ENCODE results near the gene TNNI3. TPM values are rescaled to one million over a fixed set of nuclear protein-coding genes. Genes with fewer than 3 reads are reported as not detected.
"Not testable (repeated sequence)": the region's sequence is repeated elsewhere in the genome, so short reads cannot be mapped to it uniquely, and the experiment has no call there.

The TNNI3 gene
- total and polyA plus RNA-seq, 2 donors: 0.14 to 0.75 TPM

DNA sequence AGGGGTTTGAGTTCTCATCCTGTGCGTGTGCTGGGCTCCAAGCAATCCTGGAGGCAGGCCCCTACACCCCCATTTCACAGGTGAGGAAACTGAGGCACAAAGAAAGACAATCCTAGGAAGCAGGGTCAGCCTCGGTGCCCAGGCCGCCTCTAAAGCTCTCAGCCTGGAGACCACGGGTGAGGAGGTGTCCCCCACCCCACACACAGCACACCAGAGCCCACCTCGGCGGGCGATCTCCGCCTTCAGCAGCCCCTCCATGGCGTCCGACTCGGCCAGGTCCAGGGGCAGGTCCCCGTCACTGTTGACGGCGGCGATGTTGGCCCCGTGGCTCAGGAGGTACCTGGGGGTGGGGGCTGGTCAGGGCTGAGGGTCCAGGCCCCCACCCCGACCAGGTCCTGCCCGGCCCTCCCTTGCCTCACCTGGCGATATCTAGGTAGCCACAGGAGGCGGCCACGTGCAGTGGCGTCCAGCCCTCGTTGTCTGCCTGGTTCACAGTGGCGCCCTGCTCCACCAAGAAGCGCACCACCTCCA, 45.2 kb downstream of the TNNI3 start:
- no peak overlapping the region for H3K4me3 ChIP-seq (ENCODE audit: low read length in 2 of 2)
- no peaks in the 10 kb centered on the region for H3K27me3 ChIP-seq (ENCODE audit: control insufficient read depth in 2 of 2, insufficient read depth in 1 of 2, low read length in 1 of 2)
- WGBS: 98% methylated on average over 25 of the region's 25 CpGs
- no peak for DNase-seq (ENCODE audit: low read depth in 6 of 9, low spot score in 9 of 9)
- H3K27ac ChIP-seq (ENCODE audit: low read depth in 1 of 2, low read length in 1 of 2): no peak overlapping the region
- peaks cover 9 to 28% of the 10 kb centered on the region in 2 donors for H3K36me3 ChIP-seq (ENCODE audit: control insufficient read depth in 2 of 2, insufficient read depth in 2 of 2, low read length in 1 of 2)
- H3K4me1 ChIP-seq (ENCODE audit: control insufficient read depth in 2 of 2, insufficient read depth in 2 of 2, low read length in 2 of 2): peaks cover 10 to 26% of the 10 kb centered on the region in 2 donors
- H3K9me3 ChIP-seq (ENCODE audit: control insufficient read depth in 2 of 2, insufficient read depth in 1 of 2, low read length in 1 of 2): no peaks in the 10 kb centered on the region

GRCh38 chr19:55111238-55111831, 46.2 kb downstream of the TNNI3 start:
- peaks cover 10 to 22% of the 10 kb centered on the region in 2 donors for H3K4me1 ChIP-seq (ENCODE audit: control insufficient read depth in 2 of 2, insufficient read depth in 2 of 2, low read length in 2 of 2)
- H3K27ac ChIP-seq (ENCODE audit: low read depth in 1 of 2, low read length in 1 of 2): no peak overlapping the region

DNA sequence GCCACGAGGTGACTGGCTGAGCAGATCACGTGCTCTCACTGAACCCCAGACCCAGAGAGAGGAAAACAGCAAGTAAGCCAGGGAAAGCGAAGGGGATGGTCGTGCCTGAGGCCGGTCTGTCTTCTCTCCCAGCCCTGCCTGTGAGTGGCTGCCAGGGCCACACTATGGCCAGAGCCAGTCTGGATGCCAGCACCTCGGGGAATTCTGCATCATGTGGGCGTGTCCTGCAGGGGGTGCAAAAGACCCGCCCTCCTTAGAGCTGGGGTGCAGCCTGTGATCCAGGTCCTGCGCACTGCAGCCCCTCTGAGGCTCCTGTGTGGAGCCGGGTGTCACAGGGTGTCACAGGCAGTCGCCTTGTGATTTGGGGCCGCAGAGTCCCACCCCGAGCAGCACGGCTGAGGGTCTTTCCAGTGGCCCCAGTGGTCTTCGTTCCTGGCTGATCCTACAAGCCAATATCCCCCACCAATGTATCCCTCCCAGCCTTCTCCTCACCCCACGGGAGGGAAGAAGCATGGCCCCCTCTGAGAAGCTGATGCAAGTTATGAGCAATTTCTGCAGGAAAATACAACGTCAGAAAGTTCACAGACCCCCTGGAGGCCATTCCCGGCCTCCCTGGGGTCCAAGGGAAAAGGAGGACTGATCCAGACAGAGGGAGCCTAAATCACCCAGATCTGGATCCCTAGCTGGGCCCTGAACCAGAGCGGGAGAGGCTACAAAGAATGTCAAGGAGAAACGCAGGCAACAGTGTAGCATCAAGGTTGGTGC, 47.8 kb downstream of the TNNI3 start:
- peaks cover 0 to 9% of the 10 kb centered on the region in 2 donors for H3K4me1 ChIP-seq (ENCODE audit: control insufficient read depth in 2 of 2, insufficient read depth in 2 of 2, low read length in 2 of 2)
- no peak overlapping the region for H3K27ac ChIP-seq (ENCODE audit: low read depth in 1 of 2, low read length in 1 of 2)
- 96% methylated on average over 20 of the region's 20 CpGs for whole genome bisulfite sequencing
- H3K27me3 ChIP-seq (ENCODE audit: control insufficient read depth in 2 of 2, insufficient read depth in 1 of 2, low read length in 1 of 2): no peaks in the 10 kb centered on the region
- no peaks in the 10 kb centered on the region for H3K9me3 ChIP-seq (ENCODE audit: control insufficient read depth in 2 of 2, insufficient read depth in 1 of 2, low read length in 1 of 2)
- no peak for DNase-seq (ENCODE audit: low read depth in 6 of 9, low spot score in 9 of 9)
- peaks cover 9 to 39% of the 10 kb centered on the region in 2 donors for H3K36me3 ChIP-seq (ENCODE audit: control insufficient read depth in 2 of 2, insufficient read depth in 2 of 2, low read length in 1 of 2)
- no peak overlapping the region for H3K4me3 ChIP-seq (ENCODE audit: low read length in 2 of 2)

More at GRCh38 chr19:55111238-55111831, 46.2 kb downstream of the TNNI3 start:
- Histone ChIP-seq H3K36me3 (ENCODE audit: control insufficient read depth in 2 of 2, insufficient read depth in 2 of 2, low read length in 1 of 2) (peaks cover 9 to 34% of the 10 kb centered on the region in 2 donors), H3K4me3 (ENCODE audit: low read length in 2 of 2) (no peak overlapping the region), H3K9me3 (ENCODE audit: control insufficient read depth in 2 of 2, insufficient read depth in 1 of 2, low read length in 1 of 2) (no peaks in the 10 kb centered on the region), H3K27me3 (ENCODE audit: control insufficient read depth in 2 of 2, insufficient read depth in 1 of 2, low read length in 1 of 2) (no peaks in the 10 kb centered on the region)
- WGBS: 94% methylated on average over 21 of the region's 21 CpGs
- DNase-seq (ENCODE audit: low read depth in 6 of 9, low spot score in 9 of 9): no peak

DNA sequence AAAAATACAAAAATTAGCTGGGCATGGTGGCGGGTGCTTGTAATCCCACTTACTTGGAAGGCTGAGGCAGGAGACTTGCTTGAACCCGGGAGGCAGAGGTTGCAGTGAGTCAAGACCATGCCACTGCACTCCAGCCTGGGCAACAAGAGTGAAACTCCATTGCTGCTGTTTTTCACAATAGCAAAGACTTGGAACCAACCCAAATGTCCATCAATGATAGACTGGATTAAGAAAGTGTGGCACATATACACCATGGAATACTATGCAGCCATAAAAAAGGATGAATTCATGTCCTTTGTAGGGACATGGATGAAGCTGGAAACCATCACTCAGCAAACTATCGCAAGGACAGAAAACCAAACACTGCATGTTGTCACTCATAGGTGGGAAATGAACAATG, 50.3 kb downstream of the TNNI3 start:
- DNase-seq (ENCODE audit: low read depth in 6 of 9, low spot score in 9 of 9); H3K4me1 ChIP-seq (ENCODE audit: control insufficient read depth in 2 of 2, insufficient read depth in 2 of 2, low read length in 2 of 2); H3K27me3 ChIP-seq (ENCODE audit: control insufficient read depth in 2 of 2, insufficient read depth in 1 of 2, low read length in 1 of 2); H3K27ac ChIP-seq (ENCODE audit: low read depth in 1 of 2, low read length in 1 of 2); H3K4me3 ChIP-seq (ENCODE audit: low read length in 2 of 2); H3K9me3 ChIP-seq (ENCODE audit: control insufficient read depth in 2 of 2, insufficient read depth in 1 of 2, low read length in 1 of 2): not testable (repeated sequence)
- peaks cover 22 to 42% of the 10 kb centered on the region in 2 donors for H3K36me3 ChIP-seq (ENCODE audit: control insufficient read depth in 2 of 2, insufficient read depth in 2 of 2, low read length in 1 of 2)
- WGBS: 98% methylated on average over 3 of the region's 3 CpGs

DNA sequence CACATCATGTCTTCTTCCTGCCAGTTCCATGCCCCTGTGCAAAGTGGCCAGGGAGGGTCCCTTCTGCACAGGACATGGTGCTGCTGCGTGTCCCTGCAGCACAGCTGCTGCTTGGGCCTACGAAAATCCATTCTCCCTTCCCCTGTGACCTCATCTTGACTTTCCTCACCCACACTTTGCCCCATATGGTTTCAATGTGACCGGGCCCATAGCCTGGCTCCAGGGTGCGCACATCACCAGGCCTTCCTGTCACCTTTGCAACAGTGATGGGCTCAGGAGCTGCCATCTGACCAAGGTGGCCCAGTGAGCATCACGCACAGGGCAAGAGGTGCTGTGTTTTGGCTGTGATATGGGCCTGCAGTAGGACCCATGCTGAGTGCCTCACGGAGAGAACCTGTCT, 50.9 kb downstream of the TNNI3 start:
- Histone ChIP-seq H3K36me3 (ENCODE audit: control insufficient read depth in 2 of 2, insufficient read depth in 2 of 2, low read length in 1 of 2) (peaks cover 22 to 39% of the 10 kb centered on the region in 2 donors), H3K27ac (ENCODE audit: low read depth in 1 of 2, low read length in 1 of 2) (no peak overlapping the region), H3K4me1 (ENCODE audit: control insufficient read depth in 2 of 2, insufficient read depth in 2 of 2, low read length in 2 of 2) (no peaks in the 10 kb centered on the region), H3K4me3 (ENCODE audit: low read length in 2 of 2) (no peak overlapping the region), H3K9me3 (ENCODE audit: control insufficient read depth in 2 of 2, insufficient read depth in 1 of 2, low read length in 1 of 2) (peaks cover 2 to 6% of the 10 kb centered on the region in 2 donors), H3K27me3 (ENCODE audit: control insufficient read depth in 2 of 2, insufficient read depth in 1 of 2, low read length in 1 of 2) (no peaks in the 10 kb centered on the region)
- no peak for DNase-seq (ENCODE audit: low read depth in 6 of 9, low spot score in 9 of 9)
- WGBS: 98% methylated on average over 6 of the region's 6 CpGs

DNA sequence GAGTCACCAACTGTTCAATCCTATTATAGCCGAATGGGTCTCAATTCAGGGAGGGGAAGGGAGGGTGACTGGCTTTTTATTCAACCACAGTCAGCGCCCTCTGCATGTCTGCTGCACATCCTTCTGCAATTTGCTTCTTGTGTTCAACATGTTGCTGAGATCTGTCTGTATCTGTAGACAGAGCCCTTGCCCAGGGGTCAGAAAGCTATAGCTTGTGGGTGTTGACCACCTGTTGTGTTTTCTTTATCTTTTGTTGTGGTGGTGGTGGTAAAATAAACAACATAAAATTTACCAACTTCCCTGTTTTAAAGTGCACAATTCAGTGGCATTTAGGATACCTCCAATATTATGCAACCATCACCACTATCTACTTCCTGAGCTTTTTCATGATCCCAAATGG, 52.3 kb downstream of the TNNI3 start:
- H3K9me3 ChIP-seq (ENCODE audit: control insufficient read depth in 2 of 2, insufficient read depth in 1 of 2, low read length in 1 of 2): peaks cover 2 to 6% of the 10 kb centered on the region in 2 donors
- no peaks in the 10 kb centered on the region for H3K4me1 ChIP-seq (ENCODE audit: control insufficient read depth in 2 of 2, insufficient read depth in 2 of 2, low read length in 2 of 2)
- H3K4me3 ChIP-seq (ENCODE audit: low read length in 2 of 2): no peak overlapping the region
- no peaks in the 10 kb centered on the region for H3K27me3 ChIP-seq (ENCODE audit: control insufficient read depth in 2 of 2, insufficient read depth in 1 of 2, low read length in 1 of 2)
- no peak for DNase-seq (ENCODE audit: low read depth in 6 of 9, low spot score in 9 of 9)
- WGBS: 99% methylated on average over 2 of the region's 2 CpGs
- H3K36me3 ChIP-seq (ENCODE audit: control insufficient read depth in 2 of 2, insufficient read depth in 2 of 2, low read length in 1 of 2): peaks cover 25 to 43% of the 10 kb centered on the region in 2 donors
- no peak overlapping the region for H3K27ac ChIP-seq (ENCODE audit: low read depth in 1 of 2, low read length in 1 of 2)

DNA sequence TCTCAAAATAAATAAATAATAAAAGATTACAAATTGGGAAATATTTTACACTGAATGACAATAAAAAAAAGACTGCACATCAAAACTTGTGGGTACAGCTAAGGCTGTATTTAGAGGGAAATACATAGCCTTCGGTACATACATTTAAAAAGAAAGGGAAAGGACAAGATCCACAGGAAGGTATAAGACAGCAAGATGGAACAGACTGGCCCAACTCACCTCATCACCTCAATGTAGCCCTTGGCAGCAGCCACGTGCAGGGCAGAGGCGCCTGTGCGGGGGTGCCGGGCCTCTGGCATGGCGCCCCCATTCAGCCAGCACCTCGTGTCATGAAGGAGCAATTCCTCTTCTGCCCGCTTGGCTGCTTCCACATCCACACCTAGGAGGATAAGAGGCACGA, 54.3 kb downstream of the TNNI3 start:
- Histone ChIP-seq H3K4me3 (ENCODE audit: low read length in 2 of 2) (no peak overlapping the region), H3K9me3 (ENCODE audit: control insufficient read depth in 2 of 2, insufficient read depth in 1 of 2, low read length in 1 of 2) (peaks cover 2 to 6% of the 10 kb centered on the region in 2 donors), H3K4me1 (ENCODE audit: control insufficient read depth in 2 of 2, insufficient read depth in 2 of 2, low read length in 2 of 2) (no peaks in the 10 kb centered on the region), H3K27ac (ENCODE audit: low read depth in 1 of 2, low read length in 1 of 2) (no peak overlapping the region), H3K36me3 (ENCODE audit: control insufficient read depth in 2 of 2, insufficient read depth in 2 of 2, low read length in 1 of 2) (peaks cover 24 to 41% of the 10 kb centered on the region in 2 donors), H3K27me3 (ENCODE audit: control insufficient read depth in 2 of 2, insufficient read depth in 1 of 2, low read length in 1 of 2) (no peaks in the 10 kb centered on the region)
- DNase-seq (ENCODE audit: low read depth in 6 of 9, low spot score in 9 of 9): no peak
- over 99% methylated on average over 9 of the region's 9 CpGs for WGBS
